HAP-1 (cell line): ENCODE measurements around the gene POC1A.
"Not testable (repeated sequence)": the region's sequence is repeated elsewhere in the genome, so short reads cannot be mapped to it uniquely, and the experiment has no call there.

Experiments
- DNase-seq, 2 experiments: peaks; one replicate each; pipeline ENCODE4 v3.0.0-alpha.2; 2016 to 2020; ENCODE audit warnings: low spot score in 2 of 2
- H3K27me3 ChIP-seq: fragments of 250-450 bp; sonication (Bioruptor Pico); 2 replicates; pipeline ENCODE4 v1.5.1; 2020; ENCODE audit warnings: low read depth, mild to moderate bottlenecking, moderate library complexity
- H3K36me3 ChIP-seq: fragments of 250-450 bp; sonication (Bioruptor Pico); replicated peaks from 2 replicates; pipeline ENCODE4 v1.5.1; 2020; ENCODE audit warnings: mild to moderate bottlenecking
- H3K4me1 ChIP-seq: fragments of 250-450 bp; sonication (Bioruptor Pico); 2 replicates; pipeline ENCODE4 v1.5.1; 2020; ENCODE audit warnings: mild to moderate bottlenecking
- H3K4me3 ChIP-seq: fragments of 250-450 bp; sonication (Bioruptor Pico); 2 replicates; pipeline ENCODE4 v1.5.1; 2020; ENCODE audit warnings: mild to moderate bottlenecking, moderate library complexity
- H3K9me3 ChIP-seq: fragments of 250-450 bp; sonication (Bioruptor Pico); 2 replicates; pipeline ENCODE4 v1.5.1; 2020; ENCODE audit warnings: mild to moderate bottlenecking, moderate library complexity
- in situ Hi-C: fragments of 300-500 bp; cut with MboI; formaldehyde crosslinking; loops from 3 replicates; pipeline ENCODE4 v1.14.3; 2020; ENCODE audit warnings: low sequenced_read_pairs, inconsistent platforms, mixed read lengths

POC1A gene

GRCh38 chr3:52176951-52177700, 22.9 kb upstream of the POC1A start:
- DNase-seq: no peak
- in situ Hi-C loops: no loop called here

GRCh38 chr3:52176180-52176752, 22.0 kb upstream of the POC1A start:
- Histone ChIP-seq H3K4me3 (no peak overlapping the region), H3K27me3 (no peaks in the 10 kb centered on the region), H3K36me3 (no peaks in the 10 kb centered on the region), H3K4me1 (no peaks in the 10 kb centered on the region), H3K9me3 (no peaks in the 10 kb centered on the region)
- in situ Hi-C loops: no loop called here
- no peak for DNase-seq

More at GRCh38 chr3:52176951-52177700, 22.9 kb upstream of the POC1A start:
- Histone ChIP-seq H3K36me3 (no peaks in the 10 kb centered on the region), H3K9me3 (no peaks in the 10 kb centered on the region), H3K4me1 (no peaks in the 10 kb centered on the region), H3K27me3 (no peaks in the 10 kb centered on the region), H3K4me3 (no peak overlapping the region)

- no peaks in the 10 kb centered on the region for H3K27me3 ChIP-seq
- in situ Hi-C loops: no loop called here
- H3K4me1 ChIP-seq: no peaks in the 10 kb centered on the region
- no peak overlapping the region for H3K4me3 ChIP-seq
- H3K9me3 ChIP-seq: no peaks in the 10 kb centered on the region
- no peak for DNase-seq
- no peaks in the 10 kb centered on the region for H3K36me3 ChIP-seq
These were observed 21.4 kb upstream of the POC1A start for GRCh38 chr3:52175416-52176179.

GRCh38 chr3:52174896-52175295, 20.7 kb upstream of the POC1A start:
- no peaks in the 10 kb centered on the region for H3K27me3 ChIP-seq
- no peaks in the 10 kb centered on the region for H3K36me3 ChIP-seq
- H3K4me3 ChIP-seq: no peak overlapping the region
- in situ Hi-C loops: no loop called here
- no peaks in the 10 kb centered on the region for H3K4me1 ChIP-seq
- H3K9me3 ChIP-seq: no peaks in the 10 kb centered on the region
- no peak for DNase-seq

GRCh38 chr3:52173101-52173500, 18.9 kb upstream of the POC1A start:
- DNase-seq: no peak
- in situ Hi-C loops: no loop called here
- Histone ChIP-seq H3K9me3 (no peaks in the 10 kb centered on the region), H3K27me3 (no peaks in the 10 kb centered on the region), H3K4me3 (no peak overlapping the region), H3K4me1 (no peaks in the 10 kb centered on the region), H3K36me3 (no peaks in the 10 kb centered on the region)

GRCh38 chr3:52172262-52172757, 18.1 kb upstream of the POC1A start:
- no peak overlapping the region for H3K4me3 ChIP-seq
- no peaks in the 10 kb centered on the region for H3K9me3 ChIP-seq
- H3K36me3 ChIP-seq: no peaks in the 10 kb centered on the region
- no peak for DNase-seq
- no peaks in the 10 kb centered on the region for H3K27me3 ChIP-seq
- in situ Hi-C loops: no loop called here
- no peaks in the 10 kb centered on the region for H3K4me1 ChIP-seq

GRCh38 chr3:52171514-52172261, 17.5 kb upstream of the POC1A start:
- Histone ChIP-seq H3K4me3 (no peak overlapping the region), H3K27me3 (no peaks in the 10 kb centered on the region), H3K4me1 (no peaks in the 10 kb centered on the region), H3K36me3 (no peaks in the 10 kb centered on the region), H3K9me3 (no peaks in the 10 kb centered on the region)
- DNase-seq: no peak
- in situ Hi-C loops: no loop called here

- H3K9me3 ChIP-seq, H3K36me3 ChIP-seq, in situ Hi-C loops, H3K4me1 ChIP-seq, DNase-seq, H3K4me3 ChIP-seq, H3K27me3 ChIP-seq: not testable (repeated sequence)
These were observed 16.0 kb upstream of the POC1A start for GRCh38 chr3:52170217-52170616.

GRCh38 chr3:52167240-52167639, 13.0 kb upstream of the POC1A start:
- Histone ChIP-seq H3K36me3 (no peaks in the 10 kb centered on the region), H3K27me3 (no peaks in the 10 kb centered on the region), H3K4me1 (no peaks in the 10 kb centered on the region), H3K4me3 (no peak overlapping the region), H3K9me3 (no peaks in the 10 kb centered on the region)
- no peak for DNase-seq
- in situ Hi-C loops: no loop called here

- no peaks in the 10 kb centered on the region; the same call in 1 of the 2 replicates for H3K4me1 ChIP-seq
- in situ Hi-C loops: no loop called here
These were observed 8.1 kb upstream of the POC1A start for GRCh38 chr3:52162250-52162872.

GRCh38 chr3:52159503-52159902, 5.3 kb upstream of the POC1A start:
- no peaks in the 10 kb centered on the region for H3K36me3 ChIP-seq
- H3K9me3 ChIP-seq: no peaks in the 10 kb centered on the region
- in situ Hi-C loops: no loop called here
- no peaks in the 10 kb centered on the region for H3K27me3 ChIP-seq
- H3K4me3 ChIP-seq: no peak overlapping the region
- H3K4me1 ChIP-seq: peaks cover 6% of the 10 kb centered on the region
- DNase-seq: no peak

More at GRCh38 chr3:52162250-52162872, 8.1 kb upstream of the POC1A start:
- no peaks in the 10 kb centered on the region for H3K9me3 ChIP-seq
- no peak for DNase-seq
- no peaks in the 10 kb centered on the region for H3K27me3 ChIP-seq
- H3K36me3 ChIP-seq: no peaks in the 10 kb centered on the region
- H3K4me3 ChIP-seq: no peak overlapping the region

- in situ Hi-C loops: no loop called here
- H3K36me3 ChIP-seq: no peaks in the 10 kb centered on the region
These were observed 1.7 kb upstream of the POC1A start for GRCh38 chr3:52155912-52156311.

GRCh38 chr3:52153389-52154096, 680 bp downstream of the POC1A start:
- in situ Hi-C loops: no loop called here

More at GRCh38 chr3:52155912-52156311, 1.7 kb upstream of the POC1A start:
- Histone ChIP-seq H3K4me1 (peaks cover 6% of the 10 kb centered on the region), H3K27me3 (no peaks in the 10 kb centered on the region), H3K4me3 (no peak overlapping the region), H3K9me3 (no peaks in the 10 kb centered on the region)
- no peak for DNase-seq

More at GRCh38 chr3:52153389-52154096, 680 bp downstream of the POC1A start:
- Histone ChIP-seq H3K9me3 (no peaks in the 10 kb centered on the region), H3K36me3 (peaks cover 24% of the 10 kb centered on the region), H3K4me3 (peak overlapping the region; percentile 75), H3K4me1 (peaks cover 6% of the 10 kb centered on the region), H3K27me3 (no peaks in the 10 kb centered on the region)
- DNase-seq: peak; percentile 23 to 63
